ENCODE measurements around the gene HMHB1.

HMHB1 gene

GRCh38 chr5:143812085-143812705, at the start of gene HMHB1:
Gene HMHB1 (plus strand): TSS chr5:143812161.
- no peak for DNase-seq

- DNase-seq, result no peak
These were observed 49.2 kb upstream of the HMHB1 start for GRCh38 chr5:143762636-143763220.

DNA sequence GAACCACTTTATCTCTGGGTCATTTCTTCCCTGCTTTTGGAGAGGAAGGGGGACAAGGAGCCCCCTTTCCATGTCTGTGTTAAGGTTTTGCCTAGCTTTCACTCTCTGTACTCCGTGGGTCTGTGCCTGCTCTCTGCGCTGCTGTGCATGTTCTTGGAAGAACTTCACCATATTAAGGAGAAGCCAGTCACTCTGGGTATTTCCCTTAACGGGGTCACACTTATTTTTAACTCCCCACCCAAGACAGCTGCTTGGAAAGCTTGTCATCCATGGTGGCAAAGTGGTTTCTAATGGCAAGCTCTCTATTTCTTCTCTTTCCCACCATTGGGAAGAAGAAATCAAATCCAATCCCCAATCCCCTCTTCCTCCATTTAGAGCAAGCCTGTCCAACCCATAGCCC, 44.8 kb upstream of the HMHB1 start:
- no peak for DNase-seq

DNA sequence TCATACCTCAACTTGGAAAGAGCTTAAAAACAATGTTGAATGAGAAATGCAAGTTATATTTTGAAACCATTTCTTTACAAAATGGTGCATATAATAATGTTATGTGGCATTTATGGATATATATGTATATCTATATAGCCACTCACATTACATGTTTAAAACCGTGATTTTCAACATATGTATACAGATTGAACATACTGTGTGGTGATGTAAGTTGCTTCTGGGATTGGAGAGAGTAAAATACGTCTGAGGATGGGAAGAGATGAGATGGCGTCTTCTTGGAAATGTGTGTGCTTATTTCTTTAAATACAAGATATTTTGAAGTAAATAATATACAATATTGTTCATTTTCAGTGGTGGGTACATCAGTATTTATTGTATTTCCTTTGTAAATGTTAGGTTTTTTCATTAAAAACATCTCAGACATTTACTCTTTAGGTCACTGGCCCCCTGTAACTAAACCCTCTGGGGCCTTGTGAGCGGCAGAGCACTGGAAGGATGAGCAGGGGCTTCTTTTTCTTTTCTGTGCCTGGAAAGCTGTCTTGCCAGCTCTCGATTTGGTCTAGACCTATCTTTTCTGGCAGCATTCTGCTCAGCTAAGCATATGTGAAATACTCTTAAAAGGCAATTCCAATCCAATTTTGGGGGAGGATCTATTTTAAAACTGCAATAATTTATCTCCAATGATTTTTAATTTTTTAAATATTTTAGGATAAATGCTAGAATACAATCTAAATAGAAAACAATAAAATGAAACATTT, 42.8 kb upstream of the HMHB1 start:
- DNase-seq, result no peak

- no peak for DNase-seq
These were observed 41.5 kb upstream of the HMHB1 start for GRCh38 chr5:143770450-143770849.

DNA sequence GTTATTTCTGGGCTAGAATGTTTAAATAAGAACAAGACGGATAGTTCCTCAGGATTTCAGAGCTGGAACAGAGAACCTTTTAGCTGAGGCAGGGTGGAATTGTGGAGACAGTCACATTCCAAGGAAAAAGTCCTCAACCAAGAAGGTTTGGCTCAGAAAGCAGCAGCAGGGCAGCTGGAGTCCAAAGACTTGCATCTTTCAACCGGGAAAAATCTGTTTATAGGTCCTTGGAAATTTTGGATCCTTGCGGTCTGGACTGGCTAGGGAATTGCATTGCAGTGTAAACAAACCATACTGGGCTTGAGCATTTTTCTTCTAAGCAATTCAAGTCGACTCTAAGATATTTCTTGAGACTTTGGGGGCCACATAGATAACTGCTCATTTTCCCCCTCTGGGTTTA, 40.8 kb upstream of the HMHB1 start:
- DNase-seq, result no peak

- DNase-seq, result no peak
These were observed 40.4 kb upstream of the HMHB1 start for GRCh38 chr5:143771602-143772001.

DNA sequence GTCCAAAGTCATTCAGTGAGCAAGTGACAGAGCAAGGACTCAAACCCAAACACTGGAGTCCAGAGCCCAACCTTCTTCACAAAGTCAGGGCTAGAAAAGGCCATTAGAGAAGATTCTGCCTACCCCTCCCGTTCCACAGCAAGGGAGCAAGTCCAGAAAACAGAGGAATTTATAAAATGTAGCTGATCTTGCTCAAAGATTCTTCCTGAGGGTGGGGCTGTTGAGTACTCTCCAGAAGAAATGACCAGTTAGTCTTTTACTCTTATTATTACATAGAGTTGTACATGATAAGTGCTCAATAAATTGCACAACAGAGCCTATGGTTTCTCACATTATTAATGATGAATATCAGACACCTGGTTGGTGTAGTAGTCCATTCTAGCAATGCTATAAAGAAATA, 39.3 kb upstream of the HMHB1 start:
- DNase-seq, result no peak

DNA sequence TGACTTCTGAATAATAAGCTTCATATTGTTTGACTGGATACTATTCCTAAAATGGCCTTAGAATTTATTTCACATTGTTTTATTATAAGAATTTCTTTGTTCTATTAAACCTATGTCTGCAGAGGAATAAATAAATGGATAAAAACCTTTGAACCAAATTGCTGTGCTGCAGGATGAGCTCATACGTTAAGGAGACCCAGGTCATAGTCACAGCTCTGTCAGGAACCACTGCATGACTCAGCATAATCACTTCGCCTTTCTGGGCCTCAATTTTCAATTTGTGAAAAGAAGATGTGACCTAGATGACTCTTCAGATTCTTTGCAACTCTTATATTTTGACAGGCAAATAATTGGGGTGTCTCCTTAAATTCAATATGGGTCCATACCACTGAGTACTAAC, 36.7 kb upstream of the HMHB1 start:
- DNase-seq, result no peak

- DNase-seq, result no peak
These were observed 35.0 kb upstream of the HMHB1 start for GRCh38 chr5:143776951-143777350.

DNA sequence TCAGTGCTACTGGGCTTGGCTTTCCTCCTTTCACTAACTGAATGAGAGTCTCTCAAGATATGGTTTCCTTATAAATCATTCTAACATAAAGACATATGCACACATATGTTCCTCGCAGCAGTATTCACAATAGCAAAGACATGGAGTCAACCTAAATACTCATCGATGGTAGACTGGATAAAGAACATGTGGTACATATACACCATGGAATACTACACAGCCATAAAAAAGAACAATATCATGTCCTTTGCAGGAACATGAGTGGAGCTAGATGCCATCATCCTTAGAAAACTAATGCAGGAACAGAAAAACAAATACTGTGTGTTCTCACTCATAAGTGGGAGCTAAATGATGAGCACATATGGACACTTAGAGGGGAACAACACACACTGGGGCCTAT, 32.5 kb upstream of the HMHB1 start:
- DNase-seq, result no peak

- DNase-seq, result no peak
These were observed 29.9 kb upstream of the HMHB1 start for GRCh38 chr5:143781993-143782520.

GRCh38 chr5:143782588-143783386, 29.2 kb upstream of the HMHB1 start:
- DNase-seq, result no peak

DNA sequence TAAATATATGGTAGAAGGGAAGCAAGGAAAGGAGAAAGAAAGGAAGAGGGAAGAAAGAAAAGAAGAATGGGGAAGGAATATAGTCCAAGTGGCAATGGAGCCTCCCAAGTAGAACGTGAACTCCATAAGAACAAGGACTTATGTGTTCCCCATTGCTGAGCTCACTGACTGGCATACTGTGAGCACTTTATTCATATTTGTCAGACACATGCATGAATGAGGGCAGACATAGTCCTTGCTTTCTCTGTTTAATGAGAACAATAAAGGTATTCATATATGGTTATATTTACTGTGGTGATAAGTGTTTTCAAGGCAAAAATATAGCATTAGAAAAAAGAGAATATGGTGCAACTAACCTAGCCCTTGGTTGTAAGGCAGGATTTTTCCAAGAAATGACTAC, 23.6 kb upstream of the HMHB1 start:
- no peak for DNase-seq

GRCh38 chr5:143790457-143791112, 21.4 kb upstream of the HMHB1 start:
- DNase-seq, result no peak

- no peak for DNase-seq
These were observed 19.9 kb upstream of the HMHB1 start for GRCh38 chr5:143791848-143792731.

DNA sequence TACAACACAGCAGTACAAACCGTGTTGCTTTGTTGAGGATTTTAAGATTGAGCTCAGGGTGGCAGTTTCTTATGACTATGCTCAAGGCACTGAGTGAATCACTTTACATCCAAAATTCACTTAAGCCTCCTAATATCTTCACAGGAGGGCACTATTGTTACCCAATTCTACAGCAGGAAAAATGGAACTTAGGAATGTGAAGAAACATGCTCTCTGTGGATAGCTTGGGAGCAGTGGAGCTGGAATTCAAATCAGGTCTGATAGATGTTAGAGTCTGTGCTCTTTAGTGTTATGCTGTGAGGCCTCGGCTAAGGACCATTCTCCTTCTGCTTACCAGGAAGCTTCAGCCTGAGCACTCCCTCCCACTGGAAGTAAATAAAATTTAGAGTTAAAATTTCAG, 18.7 kb upstream of the HMHB1 start:
- DNase-seq, result no peak

GRCh38 chr5:143796125-143796524, 15.8 kb upstream of the HMHB1 start:
- DNase-seq, result no peak

DNA sequence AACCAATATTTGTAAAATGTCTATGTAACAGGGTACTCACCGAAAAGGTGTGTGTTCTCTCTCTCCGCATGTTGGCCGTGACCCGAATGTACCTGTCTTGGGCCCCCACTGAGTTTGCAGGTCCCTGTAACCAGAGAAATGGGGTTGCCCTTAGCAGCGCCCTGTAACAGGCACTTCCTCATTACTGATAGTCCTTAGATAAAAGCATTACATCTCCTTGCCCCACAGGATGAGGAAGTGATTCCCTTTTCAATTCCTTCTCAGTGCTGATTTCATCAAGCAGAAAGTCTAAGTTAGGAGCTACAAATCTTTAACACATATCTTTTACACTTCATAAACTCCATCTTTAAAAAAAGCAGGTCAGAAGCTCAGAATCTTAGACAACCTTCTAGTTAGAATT, 15.2 kb upstream of the HMHB1 start:
- no peak for DNase-seq

DNA sequence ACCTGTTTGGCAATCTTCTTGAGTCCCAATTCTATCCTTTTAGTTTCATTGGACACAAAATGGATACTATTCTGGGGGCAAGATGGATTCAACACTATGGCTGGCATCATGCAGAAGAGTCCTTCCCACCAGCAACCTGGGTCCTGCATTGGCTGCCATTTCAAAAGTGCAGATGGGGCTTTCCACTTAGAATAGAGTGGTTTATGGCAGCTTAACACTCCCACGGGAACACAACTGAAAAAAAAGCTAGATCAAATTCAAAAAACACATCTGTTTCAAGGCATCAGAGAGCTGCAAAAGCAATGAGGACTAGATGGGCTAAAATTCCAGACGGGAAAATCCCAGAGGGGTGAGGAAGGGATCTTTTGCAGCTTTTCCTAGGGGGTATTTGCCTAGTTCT, 11.2 kb upstream of the HMHB1 start:
- DNase-seq, result no peak

- DNase-seq, result no peak
These were observed 10.6 kb upstream of the HMHB1 start for GRCh38 chr5:143801252-143801939.
